Stomach (tissue), 9 donors: ENCODE results near the gene CENPE. TPM values are rescaled to one million over a fixed set of nuclear protein-coding genes. Genes with fewer than 3 reads are reported as not detected.

Experiments used
- DNase-seq, 2 donors: peaks; one replicate each; pipeline versions ENCODE4 v3.0.0 to v3.0.0-alpha.2; 2013 to 2019
- H3K27ac ChIP-seq, 5 donors: fragments of 200-600 bp in 4 of 5; sonication (generic) in 4 of 5; one replicate each; pipeline ENCODE4 v1.5.1; 2013 to 2019; ENCODE audit warnings: mild to moderate bottlenecking in 1 of 5, moderate library complexity in 1 of 5
- H3K27me3 ChIP-seq, 3 donors: fragments of 200-600 bp; sonication (generic); one replicate each; pipeline ENCODE4 v1.5.1; 2017 to 2019; ENCODE audit warnings: mixed run types in 1 of 3
- H3K36me3 ChIP-seq, 4 donors: fragments of 200-600 bp; sonication (generic); 1 replicate in 3 of 4; 2 replicates in 1 of 4; pipeline ENCODE4 v1.5.1; 2016 to 2019
- H3K4me1 ChIP-seq, 4 donors: fragments of 200-600 bp; sonication (generic); one replicate each; pipeline ENCODE4 v1.5.1; 2016 to 2019
- H3K4me3 ChIP-seq, 4 donors: fragments of 200-600 bp; sonication (generic) in 3 of 4; one replicate each; pipeline ENCODE4 v1.5.1; 2016 to 2019; ENCODE audit warnings: mild to moderate bottlenecking in 1 of 4
- H3K9me3 ChIP-seq, 4 donors: fragments of 200-600 bp; sonication (generic); one replicate each; pipeline ENCODE4 v1.5.1; 2016 to 2019
- CTCF ChIP-seq, 7 experiments: fragments of 450-650 bp in 4 of 7; fragments of 200-600 bp in 3 of 7; sonication (generic) in 3 of 7; IDR thresholded peaks; one replicate each; pipeline ENCODE4 v1.5.1; 2016 to 2019; ENCODE audit warnings: antibody characterized with exemption in 7 of 7, control low read depth in 2 of 7, mild to moderate bottlenecking in 1 of 7
- EP300 ChIP-seq: sonication (generic); formaldehyde crosslinking; IDR thresholded peaks from one replicate; pipeline ENCODE4 v1.6.1; 2017; ENCODE audit warnings: antibody characterized with exemption
- POLR2A ChIP-seq, 4 donors: fragments of 450-650 bp; IDR thresholded peaks; one replicate each; pipeline ENCODE4 v1.6.1; 2016; ENCODE audit warnings: antibody characterized with exemption in 4 of 4, control low read depth in 2 of 4, mild to moderate bottlenecking in 1 of 4, moderate library complexity in 1 of 4
- POLR2AphosphoS5 ChIP-seq, 3 donors: sonication (generic); formaldehyde crosslinking; IDR thresholded peaks; one replicate each; pipeline ENCODE4 v1.6.1; 2016; ENCODE audit warnings: antibody characterized with exemption in 3 of 3
- WGBS, 5 donors: extraction: QIAGEN DNeasy Blood & Tissue Kit in 3 of 5; methylation state at CpG; one replicate each; pipeline versions ENCODE4 v1.1.5 to v1.1.7; 2013 to 2018; 5-methylcytosine and 5-hydroxymethylcytosine counted together
- intact Hi-C: fragments of 100-400 bp; cut with DNase I; formaldehyde crosslinking; loops from one replicate; pipeline ENCODE4 v1.15.1; 2023; ENCODE audit warnings: low total_unique reads
- polyA plus RNA-seq, 3 donors: library from polyadenylated mRNA; stranded (reverse); fragments of 200-250 nt; gene quantifications; one replicate each; pipeline ENCODE4 v1.2.3, GENCODE V29; 2013
- total RNA-seq, 5 donors: library from RNA; depleted of rRNA; stranded (reverse); fragments of >200 nt; gene quantifications; one replicate each; pipeline versions ENCODE4 v1.1.0 to v1.2.3, GENCODE V29; 2014 to 2016
- donor health status: healthy with polysubstance abuse.
- donor health status: Bipolar disorder and iron deficiency.
- donor health status: healthy.

The CENPE gene
- total and polyA plus RNA-seq, 8 donors = 0.31 to 9.4 (median 2.8) TPM

DNA sequence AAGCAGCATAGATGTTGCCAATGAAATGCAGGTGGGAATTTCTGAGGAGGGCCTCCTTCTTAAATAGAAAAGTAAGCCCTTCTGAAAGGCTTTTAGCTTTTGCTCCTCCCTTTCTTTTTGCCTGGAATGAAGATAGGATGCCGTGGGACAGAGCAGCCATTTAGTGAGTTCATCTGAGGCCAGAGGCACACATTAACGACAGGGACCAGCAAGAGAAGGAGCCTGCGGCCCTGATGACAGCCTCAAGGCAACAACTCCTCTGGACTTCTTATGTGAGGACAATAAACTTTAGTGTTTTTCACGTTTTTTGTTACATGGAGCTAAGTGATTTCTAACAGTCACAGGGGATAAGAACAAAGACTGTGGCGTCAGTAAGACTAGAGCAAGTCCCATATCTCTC lies 97.5 kb downstream of the CENPE start:
- DNase-seq = no peak
- TF ChIP-seq CTCF (IDR thresholded peaks at IDR 0.05) (no peak), POLR2A (IDR thresholded peaks at IDR 0.05) (no peak), POLR2AphosphoS5 (IDR thresholded peaks at IDR 0.05) (no peak)
- no peaks in the 10 kb centered on the region for H3K9me3 ChIP-seq
- no peaks in the 10 kb centered on the region for H3K27me3 ChIP-seq
- peaks cover 18 to 35% (median 29%) of the 10 kb centered on the region in 4 donors for H3K4me1 ChIP-seq
- no peaks in the 10 kb centered on the region for H3K36me3 ChIP-seq
- intact Hi-C loops = no loop called here
- no peak overlapping the region for H3K27ac ChIP-seq
- no peak overlapping the region for H3K4me3 ChIP-seq
- WGBS, 5 donors = 68 to 73% (median 70%) methylated on average over 5 of the region's 5 CpGs

GRCh38 chr4:103099691-103100392 lies 98.3 kb downstream of the CENPE start, which contains the start of gene BDH2:
Gene BDH2 (minus strand): TSS chr4:103099834. CDS start chr4:103096254, 3,580 bp downstream.
- peaks cover 18 to 41% (median 32%) of the 10 kb centered on the region in 4 donors for H3K4me1 ChIP-seq
- H3K4me3 ChIP-seq = peak within 1 kb of the TSS; percentile 41 to 50 (median 44)
- peak; percentile 39 to 96 for DNase-seq
- peak within 1 kb of the TSS in 4 of 5 donors; percentile 63 to 80 (median 78) for H3K27ac ChIP-seq
- no peaks in the 10 kb centered on the region for H3K9me3 ChIP-seq
- intact Hi-C loops = loop anchor here (10.0 kb wide), 1 partner anchor 655 kb away; no protein-coding TSS in a partner anchor
- TF ChIP-seq POLR2AphosphoS5 (IDR thresholded peaks at IDR 0.05) (peak; percentile 56 to 76 (median 62)), POLR2A (IDR thresholded peaks at IDR 0.05) (no peak), CTCF (IDR thresholded peaks at IDR 0.05) (peak in 5 of 7 experiments; percentile 58 to 93 (median 81)), EP300 (no peak)
- H3K36me3 ChIP-seq = no peaks in the 10 kb centered on the region
- 8 to 10% (median 9%) methylated on average over 11 of the region's 11 CpGs for WGBS, 5 donors
- H3K27me3 ChIP-seq = no peaks in the 10 kb centered on the region

GRCh38 chr4:103098756-103099440 lies 99.2 kb downstream of the CENPE start:
- intact Hi-C loops = loop anchor here (10.0 kb wide), 1 partner anchor 654 kb away; no protein-coding TSS in a partner anchor
- peak in 1 of 2 donors; percentile 35 for DNase-seq
- peaks cover 18 to 41% (median 32%) of the 10 kb centered on the region in 4 donors for H3K4me1 ChIP-seq
- no peaks in the 10 kb centered on the region for H3K27me3 ChIP-seq
- TF ChIP-seq EP300 (no peak), POLR2A (IDR thresholded peaks at IDR 0.05) (no peak), CTCF (IDR thresholded peaks at IDR 0.05) (no peak), POLR2AphosphoS5 (IDR thresholded peaks at IDR 0.05) (no peak)
- H3K36me3 ChIP-seq = peaks cover 0 to 5% (median 3%) of the 10 kb centered on the region in 4 donors
- whole genome bisulfite sequencing, 5 donors = 9 to 13% (median 13%) methylated on average over 4 of the region's 4 CpGs
- no peaks in the 10 kb centered on the region for H3K9me3 ChIP-seq
- peak overlapping the region; percentile 41 to 50 (median 44) for H3K4me3 ChIP-seq
- H3K27ac ChIP-seq = peak overlapping the region in 4 of 5 donors; percentile 63 to 80 (median 78)

- DNase-seq = peak in 1 of 2 donors; percentile 7
- Histone ChIP-seq H3K4me3 (peak overlapping the region; percentile 41 to 50 (median 44)), H3K36me3 (peaks cover 0 to 7% (median 5%) of the 10 kb centered on the region in 4 donors), H3K9me3 (no peaks in the 10 kb centered on the region), H3K27me3 (no peaks in the 10 kb centered on the region), H3K4me1 (peaks cover 18 to 41% (median 32%) of the 10 kb centered on the region in 4 donors), H3K27ac (peak overlapping the region in 3 of 5 donors; percentile 78 to 80 (median 78))
- no peak for TF ChIP-seq POLR2A (IDR thresholded peaks at IDR 0.05)
- no peak for TF ChIP-seq EP300
- no peak for TF ChIP-seq POLR2AphosphoS5 (IDR thresholded peaks at IDR 0.05)
- TF ChIP-seq CTCF (IDR thresholded peaks at IDR 0.05) = no peak
- WGBS, 5 donors = 49 to 75% (median 69%) methylated on average over 10 of the region's 10 CpGs
- intact Hi-C loops = loop anchor here (10.0 kb wide), 1 partner anchor 654 kb away; no protein-coding TSS in a partner anchor
Observed at GRCh38 chr4:103098341-103098740, 99.8 kb downstream of the CENPE start.
